Neural cell (in vitro differentiated cells): ENCODE results near the gene SLC9A2. TPM values are rescaled to one million over a fixed set of nuclear protein-coding genes. Genes with fewer than 3 reads are reported as not detected.

Experiments used
- H2AFZ ChIP-seq: fragments of 200-600, 300-800 bp; sonication (generic), shearing (Covaris generic); 2 replicates; pipeline ENCODE4 v1.6.0; 2014; ENCODE audit warnings: low read depth, mild to moderate bottlenecking, antibody characterized with exemption, low read length, moderate library complexity
- H3F3A ChIP-seq: fragments of 200-600 bp; shearing (Covaris generic); 2 replicates; pipeline ENCODE4 v1.6.1; 2016; ENCODE audit warnings: mild to moderate bottlenecking, moderate library complexity, mixed read lengths, antibody characterized with exemption, low read length; ENCODE audit not compliant: insufficient read depth, poor library complexity, severe bottlenecking
- H3K27ac ChIP-seq: fragments of 200-600, 300-800 bp; sonication (generic), shearing (Covaris generic); 2 replicates; pipeline ENCODE4 v1.5.1; 2014; ENCODE audit warnings: mild to moderate bottlenecking, low read length, moderate library complexity
- H3K27me3 ChIP-seq: fragments of 300-800, 200-600 bp; sonication (generic), shearing (Covaris generic); 2 replicates; pipeline ENCODE4 v1.6.0; 2014; ENCODE audit warnings: mild to moderate bottlenecking, low read depth, low read length, moderate library complexity; ENCODE audit not compliant: insufficient read depth
- H3K36me3 ChIP-seq: fragments of 300-800, 200-600 bp; sonication (generic), shearing (Covaris generic); 2 replicates; pipeline ENCODE4 v1.5.1; 2014; ENCODE audit warnings: mild to moderate bottlenecking, antibody characterized with exemption, low read length, moderate library complexity; ENCODE audit not compliant: insufficient read depth
- H3K4me2 ChIP-seq: fragments of 300-800, 200-600 bp; sonication (generic), shearing (Covaris generic); 2 replicates; pipeline ENCODE4 v1.6.0; 2014; ENCODE audit warnings: mild to moderate bottlenecking, low read length
- H3K4me3 ChIP-seq: fragments of 300-800, 200-600 bp; sonication (generic), shearing (Covaris generic); 2 replicates; pipeline ENCODE4 v1.5.1; 2014; ENCODE audit warnings: mild to moderate bottlenecking, low read length, moderate library complexity
- H3K79me2 ChIP-seq: fragments of 200-600 bp; shearing (Covaris generic); replicated peaks from 2 replicates; pipeline ENCODE4 v1.6.0; 2014; ENCODE audit warnings: mild to moderate bottlenecking, low read length, moderate library complexity; ENCODE audit not compliant: insufficient read depth
- H3K9ac ChIP-seq: fragments of 300-800, 200-600 bp; sonication (generic), shearing (Covaris generic); 2 replicates; pipeline ENCODE4 v1.6.1; 2016; ENCODE audit warnings: mild to moderate bottlenecking, low read length, mixed read lengths
- H3K9me2 ChIP-seq: fragments of 200-600 bp; shearing (Covaris generic); 2 replicates; pipeline ENCODE4 v1.6.1; 2016; ENCODE audit warnings: mild to moderate bottlenecking, low read length, mixed read lengths; ENCODE audit not compliant: insufficient read depth
- H3K9me3 ChIP-seq: fragments of 200-600, 300-800 bp; sonication (generic), shearing (Covaris generic); 2 replicates; pipeline ENCODE4 v1.6.1; 2016; ENCODE audit warnings: mild to moderate bottlenecking, mixed run types, low read length, moderate library complexity, mixed read lengths
- H4K20me1 ChIP-seq: fragments of 200-600 bp; shearing (Covaris generic); 2 replicates; pipeline ENCODE4 v1.6.1; 2016; ENCODE audit warnings: mild to moderate bottlenecking, mixed run types; ENCODE audit not compliant: insufficient read depth
- CTCF ChIP-seq: fragments of 450-650 bp; IDR thresholded peaks from 2 replicates; pipeline ENCODE4 v1.5.1; 2014; ENCODE audit warnings: antibody characterized with exemption, mild to moderate bottlenecking, moderate library complexity; ENCODE audit not compliant: poor library complexity, severe bottlenecking
- EP300 ChIP-seq: fragments of 450-650 bp; conservative IDR thresholded peaks from 2 replicates; pipeline ENCODE4 v1.6.1; 2014; ENCODE audit warnings: antibody characterized with exemption, mild to moderate bottlenecking, moderate library complexity; ENCODE audit not compliant: poor library complexity, severe bottlenecking
- EZH2 ChIP-seq: fragments of 200-600, 300-800 bp; shearing (Covaris generic), sonication (generic); IDR thresholded peaks from 2 replicates; pipeline ENCODE4 v1.6.1; 2014; ENCODE audit warnings: antibody characterized with exemption, low read length, borderline replicate concordance, mild to moderate bottlenecking; ENCODE audit not compliant: insufficient read depth, poor library complexity, severe bottlenecking
- MXI1 ChIP-seq: fragments of 450-650 bp; conservative IDR thresholded peaks from 2 replicates; pipeline ENCODE4 v1.6.1; 2014; ENCODE audit warnings: antibody characterized with exemption, mild to moderate bottlenecking; ENCODE audit not compliant: poor library complexity, severe bottlenecking
- POLR2AphosphoS5 ChIP-seq: IDR thresholded peaks from 2 replicates; pipeline ENCODE4 v1.6.1; 2012
- RAD21 ChIP-seq: fragments of 450-650 bp; conservative IDR thresholded peaks from 2 replicates; pipeline ENCODE4 v1.6.1; 2014; ENCODE audit warnings: antibody characterized with exemption, mild to moderate bottlenecking, moderate library complexity
- SMC3 ChIP-seq: fragments of 450-650 bp; conservative IDR thresholded peaks from 2 replicates; pipeline ENCODE4 v1.6.1; 2014; ENCODE audit warnings: antibody characterized with exemption, mild to moderate bottlenecking, moderate library complexity; ENCODE audit not compliant: poor library complexity
- TAF1 ChIP-seq: IDR thresholded peaks from 2 replicates; pipeline ENCODE4 v1.6.1; 2012; ENCODE audit warnings: low read depth
- polyA plus RNA-seq: library from polyadenylated mRNA; depleted of rRNA; stranded (reverse); fragments of >200 nt; gene quantifications from 2 replicates; pipeline ENCODE4 v1.2.3, GENCODE V29; 2014
- TF ChIP-seq, protein P1 (sequence below): IDR thresholded peaks from 2 replicates; pipeline ENCODE4 v1.6.1; 2012; ENCODE audit warnings: borderline replicate concordance

The SLC9A2 gene
- polyA plus RNA-seq, 1 donor from 2014 or later = 0.09 TPM

DNA sequence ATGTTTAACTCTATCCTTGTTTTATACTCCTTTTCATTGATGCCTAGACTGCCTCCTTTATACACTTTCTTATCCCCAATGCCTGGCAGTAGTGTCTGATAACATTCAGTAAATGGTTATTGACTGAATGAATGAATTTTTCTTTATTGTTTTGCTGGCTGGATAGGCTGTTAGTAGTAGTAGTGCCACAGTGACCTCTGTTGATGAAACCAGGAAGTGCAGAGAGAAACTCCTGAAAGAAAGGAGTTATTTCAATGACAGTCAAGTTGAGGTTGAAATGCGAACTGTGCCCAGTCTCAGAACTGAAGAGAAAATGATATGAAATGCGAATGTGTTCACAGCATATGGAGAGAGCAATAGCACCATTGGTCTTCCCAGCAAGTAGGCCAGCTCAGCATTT is 26.8 kb upstream of the SLC9A2 start:
- no peak overlapping the region for H2AFZ ChIP-seq
- no peak overlapping the region for H3K27ac ChIP-seq
- H3K9me3 ChIP-seq = no peaks in the 10 kb centered on the region
- no peaks in the 10 kb centered on the region for H3K9me2 ChIP-seq
- H3K9ac ChIP-seq = no peak overlapping the region
- H4K20me1 ChIP-seq = no peaks in the 10 kb centered on the region
- no peak overlapping the region for H3K4me3 ChIP-seq
- no peaks in the 10 kb centered on the region for H3K36me3 ChIP-seq
- no peaks in the 10 kb centered on the region for H3K79me2 ChIP-seq
- H3F3A ChIP-seq = no peaks in the 10 kb centered on the region
- H3K4me2 ChIP-seq = no peak overlapping the region
- H3K27me3 ChIP-seq = no peaks in the 10 kb centered on the region
- TF ChIP-seq RAD21 (no peak), CTCF (peak; percentile 10)

DNA sequence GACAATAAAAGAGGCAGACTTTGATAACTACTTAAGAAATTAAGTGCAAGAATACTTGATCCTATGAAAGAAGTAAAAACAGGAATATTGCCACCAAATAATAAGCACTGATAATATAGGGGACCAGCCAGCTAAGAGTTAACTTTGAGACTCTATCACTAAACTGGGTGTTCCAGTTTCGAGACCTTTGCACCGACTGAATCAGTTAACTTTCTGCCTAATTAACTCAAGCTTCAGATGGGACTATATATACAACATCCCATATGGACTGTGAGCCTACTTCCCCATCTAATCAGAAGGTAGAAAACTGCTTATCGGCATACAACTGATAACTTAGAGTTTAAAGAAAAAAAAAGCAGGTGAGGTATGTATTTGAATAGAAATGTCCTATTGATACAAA is 25.8 kb upstream of the SLC9A2 start:
- Histone ChIP-seq H3K9me2 (no peaks in the 10 kb centered on the region), H3K4me2 (no peak overlapping the region), H3F3A (no peaks in the 10 kb centered on the region), H3K9ac (no peak overlapping the region), H3K36me3 (no peaks in the 10 kb centered on the region), H2AFZ (no peak overlapping the region), H4K20me1 (no peaks in the 10 kb centered on the region), H3K79me2 (no peaks in the 10 kb centered on the region), H3K27ac (no peak overlapping the region), H3K9me3 (no peaks in the 10 kb centered on the region), H3K4me3 (no peak overlapping the region), H3K27me3 (no peaks in the 10 kb centered on the region)
- no peak for TF ChIP-seq SMC3

GRCh38 chr2:102594445-102595016 is 24.8 kb upstream of the SLC9A2 start:
- H3K4me3 ChIP-seq = no peak overlapping the region
- H3K4me2 ChIP-seq = no peak overlapping the region
- no peaks in the 10 kb centered on the region for H4K20me1 ChIP-seq
- no peak overlapping the region for H3K27ac ChIP-seq
- H3F3A ChIP-seq = no peaks in the 10 kb centered on the region
- no peaks in the 10 kb centered on the region for H3K9me2 ChIP-seq
- H3K9ac ChIP-seq = no peak overlapping the region
- no peaks in the 10 kb centered on the region for H3K9me3 ChIP-seq
- no peak for TF ChIP-seq MXI1
- TF ChIP-seq EZH2 = no peak
- TF ChIP-seq EP300 = no peak
- TF ChIP-seq TAF1 = no peak
- TF ChIP-seq RAD21 = no peak
- no peak for TF ChIP-seq POLR2AphosphoS5
- TF ChIP-seq SMC3 = no peak
- TF ChIP-seq, protein P1, sequence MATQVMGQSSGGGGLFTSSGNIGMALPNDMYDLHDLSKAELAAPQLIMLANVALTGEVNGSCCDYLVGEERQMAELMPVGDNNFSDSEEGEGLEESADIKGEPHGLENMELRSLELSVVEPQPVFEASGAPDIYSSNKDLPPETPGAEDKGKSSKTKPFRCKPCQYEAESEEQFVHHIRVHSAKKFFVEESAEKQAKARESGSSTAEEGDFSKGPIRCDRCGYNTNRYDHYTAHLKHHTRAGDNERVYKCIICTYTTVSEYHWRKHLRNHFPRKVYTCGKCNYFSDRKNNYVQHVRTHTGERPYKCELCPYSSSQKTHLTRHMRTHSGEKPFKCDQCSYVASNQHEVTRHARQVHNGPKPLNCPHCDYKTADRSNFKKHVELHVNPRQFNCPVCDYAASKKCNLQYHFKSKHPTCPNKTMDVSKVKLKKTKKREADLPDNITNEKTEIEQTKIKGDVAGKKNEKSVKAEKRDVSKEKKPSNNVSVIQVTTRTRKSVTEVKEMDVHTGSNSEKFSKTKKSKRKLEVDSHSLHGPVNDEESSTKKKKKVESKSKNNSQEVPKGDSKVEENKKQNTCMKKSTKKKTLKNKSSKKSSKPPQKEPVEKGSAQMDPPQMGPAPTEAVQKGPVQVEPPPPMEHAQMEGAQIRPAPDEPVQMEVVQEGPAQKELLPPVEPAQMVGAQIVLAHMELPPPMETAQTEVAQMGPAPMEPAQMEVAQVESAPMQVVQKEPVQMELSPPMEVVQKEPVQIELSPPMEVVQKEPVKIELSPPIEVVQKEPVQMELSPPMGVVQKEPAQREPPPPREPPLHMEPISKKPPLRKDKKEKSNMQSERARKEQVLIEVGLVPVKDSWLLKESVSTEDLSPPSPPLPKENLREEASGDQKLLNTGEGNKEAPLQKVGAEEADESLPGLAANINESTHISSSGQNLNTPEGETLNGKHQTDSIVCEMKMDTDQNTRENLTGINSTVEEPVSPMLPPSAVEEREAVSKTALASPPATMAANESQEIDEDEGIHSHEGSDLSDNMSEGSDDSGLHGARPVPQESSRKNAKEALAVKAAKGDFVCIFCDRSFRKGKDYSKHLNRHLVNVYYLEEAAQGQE = no peak
- TF ChIP-seq CTCF = no peak
- no peaks in the 10 kb centered on the region for H3K27me3 ChIP-seq
- H3K36me3 ChIP-seq = no peaks in the 10 kb centered on the region
- H2AFZ ChIP-seq = no peak overlapping the region
- no peaks in the 10 kb centered on the region for H3K79me2 ChIP-seq
